Effector memory CD4-positive, alpha-beta T cell (primary cell): Measurements from ENCODE around the gene PDGFB.
A peak's percentile ranks its signal among the peaks of the same experiment; 100 is the strongest.

Source experiments
- DNase-seq, 3 donors: peaks; one replicate each; pipeline ENCODE4 v3.0.0-alpha.2; 2020
- H3K27ac ChIP-seq: 2 replicates; pipeline ENCODE4 v1.7.0; 2013; ENCODE audit warnings: mild to moderate bottlenecking, low read length, moderate library complexity; ENCODE audit not compliant: insufficient read depth, poor library complexity, severe bottlenecking
- H3K27me3 ChIP-seq: replicated peaks from 2 replicates; pipeline ENCODE4 v1.7.0; 2013; ENCODE audit warnings: mild to moderate bottlenecking, low read length; ENCODE audit not compliant: insufficient read depth, control insufficient read depth, poor library complexity, severe bottlenecking
- H3K36me3 ChIP-seq: 2 replicates; pipeline ENCODE4 v1.7.0; 2013; ENCODE audit warnings: mild to moderate bottlenecking, low read length, moderate library complexity; ENCODE audit not compliant: control insufficient read depth, insufficient read depth
- H3K4me1 ChIP-seq: 2 replicates; pipeline ENCODE4 v1.7.0; 2013; ENCODE audit warnings: low read length, mild to moderate bottlenecking; ENCODE audit not compliant: control insufficient read depth, insufficient read depth, poor library complexity, severe bottlenecking
- H3K4me3 ChIP-seq: 2 replicates; pipeline ENCODE4 v1.7.0; 2013; ENCODE audit warnings: low read length, low read depth, mild to moderate bottlenecking; ENCODE audit not compliant: insufficient read depth, poor library complexity, severe bottlenecking
- H3K9me3 ChIP-seq: 2 replicates; pipeline ENCODE4 v1.7.0; 2013; ENCODE audit warnings: mild to moderate bottlenecking, low read length, moderate library complexity; ENCODE audit not compliant: control insufficient read depth
- total RNA-seq, 3 donors: gene quantifications; one replicate each; lab custom pipeline; 2026; lab: John Stamatoyannopoulos, UW

PDGFB gene
- total RNA-seq = 2.1 to 8.7 (median 4.8) reads per million in 3 donors

DNA sequence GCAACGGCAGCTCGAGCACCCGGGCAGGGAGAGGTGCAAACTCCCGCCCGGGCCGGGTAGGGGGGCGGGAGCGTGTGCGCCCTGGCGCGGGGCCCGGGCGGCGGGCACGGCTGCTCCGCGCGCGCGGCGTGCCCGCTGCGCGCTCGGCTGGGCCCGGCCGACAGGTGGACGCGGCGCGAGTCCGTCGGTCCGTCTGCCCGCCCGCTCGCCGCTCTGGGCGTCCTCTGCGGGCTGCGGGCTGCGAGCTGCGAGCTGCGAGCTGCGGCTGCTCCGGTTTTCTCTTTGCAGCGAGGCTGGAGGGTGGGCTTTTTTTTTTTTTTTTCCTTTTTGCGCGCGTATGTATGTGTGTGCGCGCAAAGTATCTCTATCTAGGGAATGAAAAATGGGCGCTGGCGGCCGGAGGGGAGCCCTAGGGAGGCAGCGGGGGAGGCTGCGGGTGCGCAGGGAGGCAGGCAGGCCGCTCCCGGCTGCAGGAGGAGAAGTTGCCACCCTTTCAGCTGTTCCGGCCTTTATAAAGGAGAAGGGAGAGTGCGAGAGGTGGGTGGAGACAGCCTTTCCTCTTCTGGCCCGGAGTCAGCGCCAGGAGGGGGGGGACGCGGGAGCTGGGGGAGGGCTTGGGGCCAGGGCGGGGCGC lies at the start of gene PDGFB:
Gene PDGFB (minus strand): TSS at position 487 of the 634 bp plus-strand sequence. CDS start 1,019 bp downstream, outside the sequence.
- H3K27ac ChIP-seq = peak within 1 kb of the TSS; percentile 34

GRCh38 chr22:39293766-39294368 lies 49.1 kb upstream of the PDGFB start:
- H3K9me3 ChIP-seq = no peaks in the 10 kb centered on the region
- H3K36me3 ChIP-seq = no peaks in the 10 kb centered on the region
- no peaks in the 10 kb centered on the region for H3K4me1 ChIP-seq
- H3K27me3 ChIP-seq = peaks cover 2% of the 10 kb centered on the region
- DNase-seq = no peak
- H3K4me3 ChIP-seq = no peak overlapping the region
- H3K27ac ChIP-seq = no peak overlapping the region

More for the DNA sequence above, at the start of gene PDGFB:
- peaks cover 25% of the 10 kb centered on the region for H3K4me1 ChIP-seq
- H3K36me3 ChIP-seq = no peaks in the 10 kb centered on the region
- DNase-seq = no peak
- H3K27me3 ChIP-seq = no peaks in the 10 kb centered on the region
- peak within 1 kb of the TSS; percentile 74 for H3K4me3 ChIP-seq
- H3K9me3 ChIP-seq = no peaks in the 10 kb centered on the region

- no peaks in the 10 kb centered on the region for H3K27me3 ChIP-seq
- no peaks in the 10 kb centered on the region for H3K9me3 ChIP-seq
- no peak for DNase-seq
- H3K36me3 ChIP-seq = no peaks in the 10 kb centered on the region
- no peak overlapping the region for H3K27ac ChIP-seq
- no peak overlapping the region for H3K4me3 ChIP-seq
- H3K4me1 ChIP-seq = no peaks in the 10 kb centered on the region
Observed at GRCh38 chr22:39292561-39293074, 47.8 kb upstream of the PDGFB start.

DNA sequence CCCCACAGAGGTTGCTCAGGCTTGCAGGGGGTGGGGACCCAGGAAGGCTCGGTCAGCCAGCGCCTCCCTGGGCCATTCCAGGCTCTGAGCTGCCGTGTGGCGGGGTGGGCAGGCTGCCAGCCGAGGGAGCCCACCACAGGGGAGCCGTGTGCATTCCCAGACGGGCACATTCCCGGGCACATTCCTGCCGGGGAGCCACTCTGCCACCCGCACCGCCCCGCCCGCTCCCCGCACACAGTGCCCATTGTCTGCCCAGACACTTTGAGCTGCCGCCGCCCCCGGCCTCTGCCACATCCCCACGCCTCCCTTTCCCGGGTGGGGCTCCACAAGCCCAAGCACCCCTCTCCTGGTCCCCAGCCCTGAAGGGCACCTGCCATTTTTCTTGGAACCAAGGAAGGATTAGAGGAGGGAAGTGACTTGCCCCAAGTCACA lies 47.3 kb upstream of the PDGFB start:
- H3K4me1 ChIP-seq = no peaks in the 10 kb centered on the region
- no peak overlapping the region for H3K4me3 ChIP-seq
- H3K27me3 ChIP-seq = no peaks in the 10 kb centered on the region
- H3K27ac ChIP-seq = no peak overlapping the region
- no peaks in the 10 kb centered on the region for H3K36me3 ChIP-seq
- DNase-seq = no peak
- H3K9me3 ChIP-seq = no peaks in the 10 kb centered on the region

DNA sequence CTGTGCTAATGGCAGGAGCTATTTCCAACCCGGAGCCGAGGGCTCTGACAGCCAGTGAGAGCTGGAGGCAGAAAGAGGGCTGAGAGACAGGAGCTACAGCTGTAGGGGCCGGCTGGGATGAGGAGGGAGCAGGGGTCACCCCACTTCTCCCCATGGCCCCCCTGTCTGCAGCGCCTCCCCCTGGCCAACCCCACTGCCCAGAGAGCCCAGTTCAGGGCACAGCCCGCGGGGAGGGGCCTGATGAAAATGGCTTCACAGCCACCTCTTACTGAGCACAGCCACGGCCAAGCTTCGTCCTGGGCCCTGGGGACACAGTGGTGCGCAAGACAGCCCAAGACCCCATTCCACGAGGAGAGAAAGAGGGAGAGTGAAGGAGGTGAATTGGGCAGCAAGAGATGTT lies 46.7 kb upstream of the PDGFB start:
- no peak for DNase-seq

DNA sequence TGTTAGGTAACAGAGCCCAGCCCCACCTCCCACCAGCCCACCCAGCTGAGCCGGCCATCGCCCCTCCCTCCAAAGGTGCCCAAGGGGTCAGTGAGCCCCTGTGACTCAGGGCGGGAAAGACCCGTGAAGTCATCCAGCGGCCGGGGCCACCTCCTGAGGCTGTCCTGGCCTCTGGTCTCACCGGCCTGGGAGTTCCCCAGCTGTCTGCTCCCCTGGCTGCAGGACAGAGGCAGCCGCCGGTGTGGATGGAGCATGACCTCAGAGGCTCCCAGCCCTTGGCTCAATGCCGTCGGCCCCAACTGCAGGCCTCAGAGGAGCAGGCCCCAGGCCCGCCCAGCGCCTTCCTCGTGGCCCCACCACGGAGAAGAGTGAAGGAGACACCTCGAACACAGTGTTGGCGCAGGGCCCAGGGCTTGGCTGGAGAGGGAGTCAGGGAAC lies 46.0 kb upstream of the PDGFB start:
- Histone ChIP-seq H3K27me3 (no peaks in the 10 kb centered on the region), H3K4me3 (no peak overlapping the region), H3K9me3 (no peaks in the 10 kb centered on the region), H3K36me3 (no peaks in the 10 kb centered on the region), H3K4me1 (no peaks in the 10 kb centered on the region), H3K27ac (no peak overlapping the region)
- no peak for DNase-seq

More for the DNA sequence above, 46.7 kb upstream of the PDGFB start:
- Histone ChIP-seq H3K9me3 (no peaks in the 10 kb centered on the region), H3K36me3 (no peaks in the 10 kb centered on the region), H3K27ac (no peak overlapping the region), H3K4me1 (no peaks in the 10 kb centered on the region), H3K4me3 (no peak overlapping the region), H3K27me3 (no peaks in the 10 kb centered on the region)

- Histone ChIP-seq H3K4me1 (no peaks in the 10 kb centered on the region), H3K27ac (no peak overlapping the region), H3K27me3 (no peaks in the 10 kb centered on the region), H3K36me3 (no peaks in the 10 kb centered on the region), H3K4me3 (no peak overlapping the region), H3K9me3 (no peaks in the 10 kb centered on the region)
- DNase-seq = no peak
Observed at GRCh38 chr22:39289975-39290720, 45.4 kb upstream of the PDGFB start.

- Histone ChIP-seq H3K27me3 (no peaks in the 10 kb centered on the region), H3K36me3 (no peaks in the 10 kb centered on the region), H3K27ac (no peak overlapping the region), H3K9me3 (no peaks in the 10 kb centered on the region), H3K4me1 (no peaks in the 10 kb centered on the region), H3K4me3 (no peak overlapping the region)
- no peak for DNase-seq
Observed at GRCh38 chr22:39289533-39289932, 44.8 kb upstream of the PDGFB start.

GRCh38 chr22:39288135-39288898 lies 43.5 kb upstream of the PDGFB start:
- Histone ChIP-seq H3K9me3 (no peaks in the 10 kb centered on the region), H3K36me3 (no peaks in the 10 kb centered on the region), H3K27me3 (no peaks in the 10 kb centered on the region), H3K4me1 (no peaks in the 10 kb centered on the region), H3K27ac (no peak overlapping the region), H3K4me3 (no peak overlapping the region)
- DNase-seq = no peak
